Uterus (tissue), 4 donors: Measurements from ENCODE around the gene A1CF. TPM values are rescaled to one million over a fixed set of nuclear protein-coding genes. Genes with fewer than 3 reads are reported as not detected.
"Not testable (repeated sequence)": the region's sequence is repeated elsewhere in the genome, so short reads cannot be mapped to it uniquely, and the experiment has no call there.

Source experiments
- DNase-seq, 2 donors: peaks; one replicate each; pipeline ENCODE4 v3.0.0-alpha.2; 2019 to 2020
- H3K27ac ChIP-seq, 2 donors: fragments of 200-600 bp; sonication (generic); 1 replicate in 1 of 2; 2 replicates in 1 of 2; pipeline ENCODE4 v1.5.1; 2016 to 2018
- H3K27me3 ChIP-seq, 2 donors: fragments of 200-600 bp; sonication (generic); one replicate each; pipeline ENCODE4 v1.5.1; 2018 to 2019; ENCODE audit warnings: control low read depth in 1 of 2
- H3K36me3 ChIP-seq, 2 donors: fragments of 200-600 bp; sonication (generic); one replicate each; pipeline ENCODE4 v1.5.1; 2019; ENCODE audit warnings: control low read depth in 1 of 2
- H3K4me1 ChIP-seq, 2 donors: fragments of 200-600 bp; sonication (generic); one replicate each; pipeline ENCODE4 v1.5.1; 2018 to 2019; ENCODE audit warnings: control low read depth in 1 of 2
- H3K4me3 ChIP-seq, 2 donors: fragments of 200-600 bp; sonication (generic); 1 replicate in 1 of 2; 2 replicates in 1 of 2; pipeline ENCODE4 v1.5.1; 2018 to 2019; ENCODE audit warnings: mild to moderate bottlenecking in 1 of 2
- H3K9me3 ChIP-seq, 2 donors: fragments of 200-600 bp; sonication (generic); one replicate each; pipeline ENCODE4 v1.5.1; 2019; ENCODE audit warnings: control low read depth in 1 of 2
- CTCF ChIP-seq, 4 experiments: fragments of 200-600 bp in 2 of 4; fragments of 450-650 bp in 2 of 4; sonication (generic) in 2 of 4; IDR thresholded peaks; one replicate each; pipeline ENCODE4 v1.5.1; 2016 to 2019; ENCODE audit warnings: antibody characterized with exemption in 4 of 4, mild to moderate bottlenecking in 2 of 4, moderate library complexity in 1 of 4
- POLR2A ChIP-seq, 2 donors: fragments of 450-650 bp; IDR thresholded peaks; one replicate each; pipeline ENCODE4 v1.6.1; 2016; ENCODE audit warnings: antibody characterized with exemption in 2 of 2, mild to moderate bottlenecking in 1 of 2, moderate library complexity in 1 of 2
- intact Hi-C: fragments of 100-400 bp; cut with DNase I; formaldehyde crosslinking; loops from one replicate; pipeline ENCODE4 v1.15.1; 2023; ENCODE audit warnings: low total_unique reads
- total RNA-seq, 4 donors: library from RNA; depleted of rRNA in 3 of 4; stranded (reverse); fragments of >200 nt in 3 of 4; gene quantifications; one replicate each; pipeline versions ENCODE4 v1.1.0 to v1.2.4, GENCODE V29; 2014 to 2023
- donor health status: DM: yes; HTN: yes; CAD: no.

Gene A1CF
- total RNA-seq, 4 donors from 2014 or later = under 0.01 TPM; not detected in 3

- intact Hi-C loops = no loop called here
- Histone ChIP-seq H3K4me1 (no peaks in the 10 kb centered on the region), H3K36me3 (no peaks in the 10 kb centered on the region), H3K4me3 (no peak overlapping the region), H3K27me3 (peaks cover 0 to 3% of the 10 kb centered on the region in 2 donors), H3K27ac (no peak overlapping the region), H3K9me3 (no peaks in the 10 kb centered on the region)
- DNase-seq = no peak
- no peak for TF ChIP-seq POLR2A (IDR thresholded peaks at IDR 0.05)
- TF ChIP-seq CTCF (IDR thresholded peaks at IDR 0.05) = no peak
Observed at GRCh38 chr10:50794490-50794889, 90.9 kb downstream of the A1CF start.

GRCh38 chr10:50788951-50789945 is 96.2 kb downstream of the A1CF start:
- Histone ChIP-seq H3K9me3 (no peaks in the 10 kb centered on the region), H3K27ac (no peak overlapping the region), H3K36me3 (no peaks in the 10 kb centered on the region), H3K4me1 (no peaks in the 10 kb centered on the region), H3K4me3 (no peak overlapping the region), H3K27me3 (peaks cover 0 to 3% of the 10 kb centered on the region in 2 donors)
- no peak for TF ChIP-seq CTCF (IDR thresholded peaks at IDR 0.05)
- intact Hi-C loops = no loop called here
- no peak for DNase-seq

GRCh38 chr10:50787962-50788361 is 97.5 kb downstream of the A1CF start:
- DNase-seq, H3K27ac ChIP-seq, H3K4me3 ChIP-seq, H3K27me3 ChIP-seq, H3K9me3 ChIP-seq, intact Hi-C loops, H3K36me3 ChIP-seq, H3K4me1 ChIP-seq: not testable (repeated sequence)

GRCh38 chr10:50782017-50782416 is 103.4 kb downstream of the A1CF start:
- DNase-seq, H3K4me1 ChIP-seq, H3K27me3 ChIP-seq, H3K9me3 ChIP-seq, H3K36me3 ChIP-seq, H3K4me3 ChIP-seq, H3K27ac ChIP-seq, intact Hi-C loops: not testable (repeated sequence)

GRCh38 chr10:50780036-50780435 is 105.4 kb downstream of the A1CF start:
- H3K27ac ChIP-seq, DNase-seq, H3K9me3 ChIP-seq, H3K4me1 ChIP-seq, H3K27me3 ChIP-seq, intact Hi-C loops, H3K4me3 ChIP-seq, H3K36me3 ChIP-seq: not testable (repeated sequence)

- H3K27ac ChIP-seq, H3K27me3 ChIP-seq, intact Hi-C loops, H3K4me3 ChIP-seq, DNase-seq, H3K9me3 ChIP-seq, H3K36me3 ChIP-seq, H3K4me1 ChIP-seq: not testable (repeated sequence)
Observed at GRCh38 chr10:50774868-50775267, 110.6 kb downstream of the A1CF start.

- H3K4me3 ChIP-seq, H3K27me3 ChIP-seq, H3K4me1 ChIP-seq, H3K9me3 ChIP-seq, H3K36me3 ChIP-seq, H3K27ac ChIP-seq, DNase-seq, intact Hi-C loops: not testable (repeated sequence)
Observed at GRCh38 chr10:50772042-50772441, 113.4 kb downstream of the A1CF start.

GRCh38 chr10:50766774-50767513 is 118.5 kb downstream of the A1CF start:
- H3K27me3 ChIP-seq, intact Hi-C loops, H3K9me3 ChIP-seq, H3K36me3 ChIP-seq, DNase-seq, H3K4me1 ChIP-seq, H3K4me3 ChIP-seq, H3K27ac ChIP-seq: not testable (repeated sequence)
